GM18520 (cell line): Measurements from ENCODE around the gene MYRF.

ENCODE experiments used
- ATAC-seq: cut with Tn5 transposase; IDR thresholded peaks from one replicate; pipeline ENCODE4 v1.9.1; 2021; ENCODE audit not compliant: unreplicated experiment

Gene MYRF

GRCh38 chr11:61814958-61815789, 62.7 kb downstream of the MYRF start:
- ATAC-seq: peak; percentile 58

- peak; percentile 6 for ATAC-seq
These were observed 63.6 kb downstream of the MYRF start for GRCh38 chr11:61815790-61816735.

GRCh38 chr11:61816736-61817455, 64.5 kb downstream of the MYRF start, which contains the start of gene FADS1:
TSS of gene FADS1 (minus strand) at chr11:61817003. CDS start at chr11:61816929, 74 bp downstream.
- ATAC-seq: peak; percentile 39

- ATAC-seq: no peak
These were observed 65.2 kb downstream of the MYRF start for GRCh38 chr11:61817471-61818202.

GRCh38 chr11:61820174-61820573, 67.7 kb downstream of the MYRF start:
- ATAC-seq: no peak

- ATAC-seq: no peak
These were observed 74.6 kb downstream of the MYRF start for GRCh38 chr11:61826930-61827570.

GRCh38 chr11:61827571-61828378, 75.3 kb downstream of the MYRF start, which contains the start of gene FADS2:
TSS of gene FADS2 (plus strand) at chr11:61828300. CDS start at chr11:61828391, 91 bp downstream.
- ATAC-seq: peak; percentile 58

GRCh38 chr11:61828379-61828628, 75.9 kb downstream of the MYRF start:
- no peak for ATAC-seq

GRCh38 chr11:61828629-61829407, 76.4 kb downstream of the MYRF start:
- no peak for ATAC-seq

GRCh38 chr11:61829806-61830205, 77.4 kb downstream of the MYRF start:
- no peak for ATAC-seq

GRCh38 chr11:61830237-61831105, 78.0 kb downstream of the MYRF start:
- no peak for ATAC-seq

GRCh38 chr11:61832207-61832606, 79.8 kb downstream of the MYRF start:
- no peak for ATAC-seq

GRCh38 chr11:61832754-61833153, 80.3 kb downstream of the MYRF start:
- no peak for ATAC-seq

GRCh38 chr11:61833471-61833870, 81.0 kb downstream of the MYRF start:
- ATAC-seq: no peak

- no peak for ATAC-seq
These were observed 81.5 kb downstream of the MYRF start for GRCh38 chr11:61833926-61834277.

GRCh38 chr11:61834278-61835048, 82.0 kb downstream of the MYRF start:
- peak; percentile 78 for ATAC-seq

- ATAC-seq: no peak
These were observed 83.8 kb downstream of the MYRF start for GRCh38 chr11:61836193-61836592.
